Activated B cell treated with CpG ODN at 0.5 μM for 24 hours (primary cell): Measurements from ENCODE around the gene FNBP1. TPM values are rescaled to one million over a fixed set of nuclear protein-coding genes. Genes with fewer than 3 reads are reported as not detected.
A peak's percentile ranks its signal among the peaks of the same experiment; 100 is the strongest.
"Not testable (repeated sequence)": the region's sequence is repeated elsewhere in the genome, so short reads cannot be mapped to it uniquely, and the experiment has no call there.

ENCODE experiments used
- ATAC-seq: fragments of 200-7000 bp; cut with Tn5 transposase; one replicate; pipeline ENCODE4 v1.10.0; 2021; ENCODE audit warnings: low read depth, mild to moderate bottlenecking, moderate library complexity
- CTCF ChIA-PET: fragments of 350-600 bp; sonication (Branson Sonifier 250); formaldehyde crosslinking; loops from one replicate; lab custom pipeline; 2021; ENCODE audit warnings: antibody characterized with exemption; lab: Charles Lee
- POLR2A ChIA-PET: fragments of 350-600 bp; sonication (Branson Sonifier 250); formaldehyde crosslinking; loops from one replicate; lab custom pipeline; 2021; ENCODE audit warnings: antibody characterized with exemption; lab: Charles Lee
- DNase-seq: peaks from one replicate; pipeline ENCODE4 v3.0.0; 2022
- H3K27ac Mint-ChIP-seq: one replicate; pipeline ENCODE4 v1.8.0; 2020; ENCODE audit warnings: mixed read lengths
- H3K27me3 Mint-ChIP-seq: one replicate; pipeline ENCODE4 v1.8.0; 2021; ENCODE audit warnings: mixed read lengths
- H3K36me3 Mint-ChIP-seq: one replicate; pipeline ENCODE4 v1.8.0; 2021; ENCODE audit warnings: low read depth, mixed read lengths
- H3K4me1 Mint-ChIP-seq: one replicate; pipeline ENCODE4 v1.8.0; 2021; ENCODE audit warnings: mixed read lengths
- H3K4me3 Mint-ChIP-seq: one replicate; pipeline ENCODE4 v1.8.0; 2020; ENCODE audit warnings: mild to moderate bottlenecking, mixed read lengths
- H3K9me3 Mint-ChIP-seq: one replicate; pipeline ENCODE4 v1.8.0; 2020; ENCODE audit warnings: mixed read lengths
- CTCF ChIP-seq: fragments of 200-600 bp; IDR thresholded peaks from one replicate; pipeline ENCODE4 v1.8.0; 2022; ENCODE audit warnings: antibody characterized with exemption, mild to moderate bottlenecking
- intact Hi-C: fragments of 100-400 bp; cut with micrococcal nuclease; formaldehyde crosslinking; loops from one replicate; pipeline ENCODE4 v1.15.1; 2024
- total RNA-seq: library from RNA; stranded (reverse); gene quantifications from 2 replicates; pipeline ENCODE4 v1.2.3, GENCODE V29; 2022

Gene FNBP1
- total RNA-seq, 1 donor from 2014 or later: 501 TPM

GRCh38 chr9:129989740-129990139 lies 53.2 kb downstream of the FNBP1 start:
- ChIA-PET CTCF (no interaction called here), POLR2A (interaction anchor here (0.7 to 20.4 kb wide), 12 partner anchors 16 to 846 kb away, joined by 3 to 680 read pairs (median 4); partner anchors contain the start of genes FNBP1 and GPR107)
- ATAC-seq (no peak), DNase-seq (no peak)
- H3K4me1 Mint-ChIP-seq: peaks cover 90% of the 10 kb centered on the region
- peaks cover 67% of the 10 kb centered on the region for H3K36me3 Mint-ChIP-seq
- H3K9me3 Mint-ChIP-seq: peaks cover under 1% of the 10 kb centered on the region
- TF ChIP-seq CTCF: no peak
- H3K4me3 Mint-ChIP-seq: peak overlapping the region; percentile 60
- no peaks in the 10 kb centered on the region for H3K27me3 Mint-ChIP-seq
- H3K27ac Mint-ChIP-seq: peak overlapping the region; percentile 89
- intact Hi-C loops: loop anchor here (1.0 kb wide), 3 partner anchors 21 to 101 kb away; no protein-coding TSS in a partner anchor

- TF ChIP-seq CTCF: no peak
- ChIA-PET POLR2A (interaction anchor here (0.5 to 20.4 kb wide), 15 partner anchors 10 to 1924 kb away, joined by 3 to 680 read pairs (median 4); partner anchors contain the start of genes FNBP1 and GPR107), CTCF (no interaction called here)
- peaks cover 93% of the 10 kb centered on the region for H3K4me1 Mint-ChIP-seq
- H3K36me3 Mint-ChIP-seq: peaks cover 70% of the 10 kb centered on the region
- DNase-seq (no peak), ATAC-seq (no peak)
- intact Hi-C loops: loop anchor here (1.0 kb wide), 3 partner anchors 21 to 101 kb away; no protein-coding TSS in a partner anchor
- H3K27me3 Mint-ChIP-seq: no peaks in the 10 kb centered on the region
- H3K9me3 Mint-ChIP-seq: peaks cover 2% of the 10 kb centered on the region
- H3K4me3 Mint-ChIP-seq: peak overlapping the region; percentile 60
- peak overlapping the region; percentile 89 for H3K27ac Mint-ChIP-seq
Observed at GRCh38 chr9:129989362-129989708, 53.7 kb downstream of the FNBP1 start.

GRCh38 chr9:129988607-129989361 lies 54.2 kb downstream of the FNBP1 start:
- Mint-ChIP-seq H3K9me3 (peaks cover 2% of the 10 kb centered on the region), H3K27ac (peak overlapping the region; percentile 89), H3K36me3 (peaks cover 70% of the 10 kb centered on the region), H3K4me1 (peaks cover 93% of the 10 kb centered on the region), H3K4me3 (peak overlapping the region; percentile 60), H3K27me3 (no peaks in the 10 kb centered on the region)
- no peak for DNase-seq
- TF ChIP-seq CTCF: no peak
- ChIA-PET CTCF (no interaction called here), POLR2A (interaction anchor here (0.5 to 20.4 kb wide), 17 partner anchors 9 to 1924 kb away, joined by 3 to 680 read pairs (median 4); partner anchors contain the start of genes FNBP1 and GPR107)
- intact Hi-C loops: loop anchor here (1.0 kb wide), 3 partner anchors 22 to 100 kb away; no protein-coding TSS in a partner anchor
- ATAC-seq: peak; percentile 70

GRCh38 chr9:129987941-129988340 lies 55.0 kb downstream of the FNBP1 start:
- DNase-seq (no peak), ATAC-seq (no peak)
- no peaks in the 10 kb centered on the region for H3K27me3 Mint-ChIP-seq
- peaks cover 95% of the 10 kb centered on the region for H3K4me1 Mint-ChIP-seq
- peaks cover 73% of the 10 kb centered on the region for H3K36me3 Mint-ChIP-seq
- intact Hi-C loops: no loop called here
- ChIA-PET CTCF (no interaction called here), POLR2A (interaction anchor here (0.6 to 20.4 kb wide), 9 partner anchors 15 to 100 kb away, joined by 3 to 680 read pairs (median 11); partner anchors contain the start of genes FNBP1 and GPR107)
- peaks cover 2% of the 10 kb centered on the region for H3K9me3 Mint-ChIP-seq
- H3K27ac Mint-ChIP-seq: peak overlapping the region; percentile 89
- no peak for TF ChIP-seq CTCF
- peak overlapping the region; percentile 45 for H3K4me3 Mint-ChIP-seq

GRCh38 chr9:129987047-129987446 lies 55.9 kb downstream of the FNBP1 start:
- Mint-ChIP-seq H3K9me3 (peaks cover 2% of the 10 kb centered on the region), H3K4me3 (peak overlapping the region; percentile 11), H3K27me3 (no peaks in the 10 kb centered on the region), H3K36me3 (peaks cover 72% of the 10 kb centered on the region), H3K27ac (peak overlapping the region; percentile 89), H3K4me1 (peaks cover 97% of the 10 kb centered on the region)
- no peak for TF ChIP-seq CTCF
- ChIA-PET CTCF (no interaction called here), POLR2A (interaction anchor here (0.9 to 20.4 kb wide), 8 partner anchors 9 to 99 kb away, joined by 3 to 680 read pairs (median 51); partner anchors contain the start of gene FNBP1)
- no peak for ATAC-seq
- intact Hi-C loops: no loop called here
- DNase-seq: no peak

- not testable (repeated sequence) for H3K27me3 Mint-ChIP-seq, ATAC-seq
- H3K4me1 Mint-ChIP-seq: peaks cover 89% of the 10 kb centered on the region
Observed at GRCh38 chr9:129984589-129984988, 58.4 kb downstream of the FNBP1 start.

More at GRCh38 chr9:129984589-129984988, 58.4 kb downstream of the FNBP1 start:
- DNase-seq, intact Hi-C loops, CTCF ChIA-PET, H3K9me3 Mint-ChIP-seq: not testable (repeated sequence)
- Mint-ChIP-seq H3K27ac (peak overlapping the region; percentile 89), H3K4me3 (peak overlapping the region; percentile 65), H3K36me3 (peaks cover 62% of the 10 kb centered on the region)
- POLR2A ChIA-PET: interaction anchor here (19.2 to 20.4 kb wide), 3 partner anchors 21 to 55 kb away, joined by 455 to 680 read pairs (median 620); partner anchors contain the start of gene FNBP1
